NCI-H524 treated with DMSO at 0.1 percent for 48 hours (cell line): ENCODE data around the gene GHR.
A peak's percentile ranks its signal among the peaks of the same experiment; 100 is the strongest.

ENCODE experiments used
- DNase-seq: peaks from one replicate; lab custom pipeline; 2025; lab: John Stamatoyannopoulos, UW

The GHR gene

GRCh38 chr5:42423285-42424165 lies at the start of gene GHR:
Gene GHR (plus strand): TSS chr5:42423439. CDS start chr5:42565875, 142,436 bp downstream.
- DNase-seq, result peak; percentile 41

GRCh38 chr5:42374679-42375273 lies 48.5 kb upstream of the GHR start:
- no peak for DNase-seq

DNA sequence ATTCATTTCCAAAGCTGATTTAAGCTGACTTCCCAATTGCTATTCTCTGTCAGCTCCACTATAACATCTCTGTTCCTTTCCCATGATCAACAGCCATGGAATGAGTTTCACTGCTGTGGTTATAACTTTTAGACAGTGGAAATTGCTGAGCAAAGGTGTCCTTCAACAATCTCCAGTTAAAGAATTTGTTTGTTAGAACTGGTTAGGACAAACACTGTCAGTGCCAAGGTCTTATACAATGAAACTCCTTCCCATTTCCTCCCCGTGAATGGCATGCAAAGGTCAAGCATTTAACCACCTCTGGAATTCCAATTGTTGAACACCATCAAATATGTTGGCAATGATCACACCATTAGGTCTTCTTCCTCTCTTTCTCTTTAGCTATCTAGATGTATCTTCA lies 45.7 kb upstream of the GHR start:
- DNase-seq, result no peak

DNA sequence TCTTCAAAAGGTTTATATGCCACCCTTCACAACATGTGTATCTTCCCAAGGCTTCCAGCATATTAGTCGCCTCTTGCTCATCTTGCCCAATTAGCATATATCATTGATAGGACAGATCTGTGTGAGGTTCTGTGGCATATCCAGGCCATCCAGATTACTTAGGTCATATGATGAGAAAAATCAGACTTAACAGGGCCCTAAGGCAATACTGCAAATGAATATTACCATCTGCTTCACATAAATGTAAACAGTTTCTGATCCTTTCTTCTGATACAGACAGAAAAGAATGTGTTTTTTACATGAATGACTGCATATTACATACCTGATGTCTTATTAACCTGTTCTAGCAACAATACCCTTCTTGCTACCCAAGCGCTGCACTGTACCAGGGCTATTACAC lies 41.3 kb upstream of the GHR start:
- DNase-seq, result no peak

DNA sequence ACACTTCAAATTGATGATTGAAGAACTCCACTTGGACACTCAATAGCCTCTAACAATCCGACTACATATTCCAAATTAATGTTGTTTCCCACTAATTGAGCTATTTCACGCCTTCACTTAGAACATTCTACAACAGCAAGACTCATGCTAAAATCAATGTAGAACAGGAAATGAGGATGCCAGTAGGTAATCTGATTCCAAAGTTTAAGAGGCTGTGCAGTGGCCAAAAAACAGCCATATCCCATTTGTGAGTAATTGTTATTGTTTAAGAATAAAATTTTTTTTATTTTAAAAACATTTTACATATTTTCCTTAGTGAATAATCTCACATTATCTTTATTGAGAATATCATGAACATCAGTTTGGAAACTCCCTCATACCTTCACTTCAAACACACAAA lies 35.7 kb upstream of the GHR start:
- DNase-seq, result no peak

GRCh38 chr5:42390115-42390514 lies 33.1 kb upstream of the GHR start:
- DNase-seq, result no peak

DNA sequence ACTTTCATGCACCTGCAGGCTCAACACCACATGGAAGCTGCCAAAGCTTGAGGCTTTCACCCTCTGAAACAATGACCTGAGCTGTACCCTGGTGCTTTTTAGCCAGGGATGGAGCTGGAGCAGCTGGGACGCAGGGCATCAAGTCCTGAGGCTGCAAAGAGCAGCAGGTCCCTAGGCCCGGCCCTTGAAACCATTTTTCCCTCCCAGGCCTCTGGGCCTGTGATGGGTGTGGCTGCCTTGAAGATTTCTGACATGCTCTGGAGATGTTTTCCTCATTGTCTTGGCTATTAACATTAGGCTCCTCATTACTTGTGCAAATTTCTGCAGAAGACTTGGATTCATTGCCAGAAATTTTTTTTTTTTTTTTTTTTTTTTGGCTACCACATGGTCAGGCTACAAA lies 30.3 kb upstream of the GHR start:
- no peak for DNase-seq

DNA sequence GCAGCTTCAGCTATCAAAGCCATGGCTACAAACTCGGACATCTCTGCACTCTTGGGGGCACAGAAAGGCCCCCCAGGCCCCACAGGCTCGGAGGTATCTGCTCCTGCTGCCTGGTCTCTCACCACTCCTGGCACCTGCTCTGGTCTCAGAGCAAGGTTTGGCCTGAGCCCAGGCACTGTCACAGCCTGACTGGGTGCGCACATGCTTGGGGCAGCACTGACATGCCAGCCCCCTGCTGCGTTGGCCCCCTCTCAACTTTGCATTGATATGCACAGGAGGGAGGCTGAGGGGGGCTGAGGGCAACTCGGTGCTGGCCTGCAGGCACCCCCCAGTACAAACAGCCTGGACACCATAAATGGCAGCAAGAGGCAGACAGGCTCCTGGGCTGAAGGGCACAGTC lies 27.1 kb upstream of the GHR start:
- no peak for DNase-seq

- DNase-seq, result no peak
These were observed 26.0 kb upstream of the GHR start for GRCh38 chr5:42397267-42397666.

GRCh38 chr5:42399702-42400101 lies 23.5 kb upstream of the GHR start:
- DNase-seq, result no peak

- no peak for DNase-seq
These were observed 22.8 kb upstream of the GHR start for GRCh38 chr5:42400474-42400873.

DNA sequence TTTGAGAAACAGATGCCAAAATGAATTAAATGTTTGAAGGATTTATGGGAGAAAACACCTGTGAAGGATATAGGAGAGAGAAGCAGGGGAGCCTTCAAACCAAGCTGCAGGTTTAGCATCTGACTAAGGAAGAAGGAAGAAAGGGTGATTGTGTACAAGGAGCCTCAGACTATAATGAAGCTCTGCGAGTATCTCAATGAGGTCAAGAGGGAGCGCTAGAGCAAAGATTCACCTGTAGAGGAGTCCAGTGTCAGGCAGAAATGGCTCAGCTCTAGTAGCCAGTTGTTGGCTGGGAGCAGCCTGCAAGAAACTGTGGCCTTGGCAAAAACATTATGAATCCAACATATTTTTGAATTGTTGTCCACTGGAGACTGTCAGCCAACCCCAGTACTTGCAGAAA lies 20.0 kb upstream of the GHR start:
- DNase-seq, result no peak

- no peak for DNase-seq
These were observed 18.9 kb upstream of the GHR start for GRCh38 chr5:42404366-42404765.

- no peak for DNase-seq
These were observed 3.9 kb upstream of the GHR start for GRCh38 chr5:42419294-42419693.

DNA sequence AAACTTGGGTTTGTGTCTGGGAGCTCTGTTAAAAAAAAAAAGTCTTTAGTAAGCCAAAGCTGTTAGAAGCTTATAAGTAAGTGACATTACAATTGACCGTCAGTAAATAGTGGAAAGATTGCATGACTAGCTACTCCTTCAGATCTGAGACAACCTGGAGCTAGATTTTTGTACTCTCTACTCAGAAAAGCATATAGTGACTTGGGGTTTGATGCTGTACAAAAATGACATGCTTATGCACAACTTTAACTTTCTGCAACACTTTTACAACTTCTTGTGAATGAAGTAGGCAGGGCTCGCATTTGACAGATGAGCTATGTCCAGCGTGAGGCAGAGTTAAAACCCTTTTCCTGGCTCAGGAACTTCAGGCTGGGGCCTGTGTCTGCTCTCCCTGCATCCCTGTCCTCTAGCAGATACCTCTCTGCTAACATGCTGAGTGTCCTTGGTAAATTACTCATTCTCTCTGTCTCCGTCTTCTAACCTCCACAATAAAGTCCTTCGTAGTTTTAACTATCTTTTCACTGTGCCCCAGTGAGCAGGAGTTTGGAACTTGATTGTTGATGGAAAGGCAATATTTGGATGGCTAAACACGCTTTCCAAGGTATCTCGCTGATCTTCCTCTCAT lies 471 bp upstream of the GHR start:
- DNase-seq, result no peak

GRCh38 chr5:42426016-42426415 lies 2.8 kb downstream of the GHR start:
- DNase-seq, result no peak

GRCh38 chr5:42429694-42430093 lies 6.5 kb downstream of the GHR start:
- no peak for DNase-seq

GRCh38 chr5:42434047-42434724 lies 10.9 kb downstream of the GHR start:
- DNase-seq, result no peak

GRCh38 chr5:42436051-42436450 lies 12.8 kb downstream of the GHR start:
- DNase-seq, result no peak

GRCh38 chr5:42454216-42454995 lies 31.2 kb downstream of the GHR start:
- no peak for DNase-seq

DNA sequence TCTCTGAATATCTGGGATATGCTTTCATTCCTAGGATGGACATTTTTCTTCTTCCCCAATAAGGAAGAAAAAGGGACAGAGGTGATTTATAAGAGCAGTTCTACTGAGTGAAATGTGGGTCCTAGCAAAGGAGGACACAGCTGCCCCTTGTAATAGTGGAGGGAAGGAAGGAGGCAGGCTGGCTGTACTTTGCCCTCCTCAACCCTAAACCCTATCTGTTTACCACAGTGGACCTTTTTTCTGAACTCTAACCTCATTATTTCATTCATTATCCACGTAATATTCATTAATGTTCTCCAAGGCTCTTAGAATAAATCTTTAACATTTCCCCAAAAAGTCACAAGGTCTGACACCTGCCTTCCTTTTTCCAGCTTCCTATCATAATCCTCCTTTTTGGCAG lies 37.8 kb downstream of the GHR start:
- no peak for DNase-seq

DNA sequence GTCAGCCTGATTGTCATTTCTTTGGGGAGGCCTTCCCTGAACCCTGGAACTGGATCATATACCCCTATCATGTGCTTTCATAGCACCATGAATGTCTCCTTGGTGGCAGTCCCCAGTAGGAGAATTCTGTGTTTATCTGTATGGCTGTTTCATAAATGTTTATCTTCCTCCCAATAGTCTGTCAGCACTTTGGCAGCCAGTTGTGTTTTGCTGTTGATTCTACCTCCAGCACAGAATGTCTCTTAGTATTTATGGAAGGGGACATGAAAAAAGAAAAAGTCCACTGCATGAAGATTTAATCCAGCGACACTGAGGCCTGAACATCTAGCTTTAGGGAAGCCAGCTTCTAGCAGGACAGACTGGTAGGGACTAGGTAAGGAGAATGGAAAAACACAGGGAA lies 38.3 kb downstream of the GHR start:
- no peak for DNase-seq
